A549 (cell line): ENCODE measurements around the gene HS6ST3. TPM values are rescaled to one million over a fixed set of nuclear protein-coding genes. Genes with fewer than 3 reads are reported as not detected.

Experiments
- ATAC-seq, 2 experiments: fragments of 200-7000 bp in 1 of 2; fragments of >200 bp in 1 of 2; cut with Nextera tagmentation in 1 of 2; cut with Tn5 transposase in 1 of 2; 3 replicates each; pipeline versions ENCODE4 v1.8.0 to v1.9.1; 2018 to 2020; ENCODE audit warnings: mild to moderate bottlenecking in 1 of 2, moderate library complexity in 1 of 2
- CTCF ChIA-PET: fragments of 300-600 bp; sonication (Branson Sonifier 250); formaldehyde crosslinking; extraction: SDS; loops from one replicate; lab custom pipeline; 2021; ENCODE audit warnings: antibody characterized with exemption, inconsistent platforms; lab: Yijun Ruan, JAX
- POLR2A ChIA-PET: fragments of 350-600 bp; formaldehyde crosslinking; extraction: SDS; loops from one replicate; lab custom pipeline; 2021; ENCODE audit warnings: antibody characterized with exemption, inconsistent platforms; lab: Yijun Ruan, JAX
- DNase-seq, 2 experiments: peaks; one replicate each; pipeline versions ENCODE4 v3.0.0 to v3.0.0-alpha.2; 2011 to 2016; ENCODE audit warnings: low read depth in 1 of 2, low spot score in 1 of 2
- FAIRE-seq: peaks from 2 replicates; lab custom pipeline; 2011; peaks lifted over from hg19 to GRCh38; lab: Jason Lieb, UNC
- H3K27ac ChIP-seq, 2 experiments: fragments of >200 bp; sonication (Bioruptor Twin); formaldehyde crosslinking; 3 replicates each; pipeline ENCODE4 v1.5.1; 2016 to 2017
- H3K4me1 ChIP-seq: fragments of >200 bp; sonication (Bioruptor Twin); formaldehyde crosslinking; 3 replicates; pipeline ENCODE4 v1.6.1; 2016
- H3K4me2 ChIP-seq: fragments of >200 bp; sonication (Bioruptor Twin); formaldehyde crosslinking; 3 replicates; pipeline ENCODE4 v1.6.1; 2016
- H3K4me3 ChIP-seq: fragments of >200 bp; sonication (Bioruptor Twin); formaldehyde crosslinking; 3 replicates; pipeline ENCODE4 v1.5.1; 2016
- H3K9me3 ChIP-seq: fragments of >200 bp; sonication (Bioruptor Twin); formaldehyde crosslinking; 3 replicates; pipeline ENCODE4 v1.6.1; 2016
- CEBPB ChIP-seq, 2 experiments: fragments of >200 bp in 1 of 2; sonication (Bioruptor Twin) in 1 of 2; formaldehyde crosslinking in 1 of 2; IDR thresholded peaks; 2 replicates each; pipeline ENCODE4 v1.6.1; 2012 to 2016
- EHMT2 ChIP-seq: fragments of 200-600 bp; sonication (generic); IDR thresholded peaks from 2 replicates; pipeline ENCODE4 v1.6.1; 2016; ENCODE audit warnings: antibody characterized with exemption, low read depth, mild to moderate bottlenecking, moderate library complexity
- FOSB ChIP-seq: fragments of 250-450 bp; sonication (Bioruptor Pico); IDR thresholded peaks from 2 replicates; pipeline ENCODE4 v1.5.0; 2020; ENCODE audit warnings: mild to moderate bottlenecking, moderate library complexity
- JUN ChIP-seq, 2 experiments: fragments of >200 bp; sonication (Bioruptor Twin); formaldehyde crosslinking; IDR thresholded peaks; 2 replicates in 1 of 2; 3 replicates in 1 of 2; pipeline ENCODE4 v1.6.1; 2016 to 2017
- MAFK ChIP-seq: fragments of 450-650 bp; IDR thresholded peaks from 2 replicates; pipeline ENCODE4 v1.6.1; 2014; ENCODE audit not compliant: partially characterized antibody
- NFE2L2 ChIP-seq: fragments of 150-350 bp; conservative IDR thresholded peaks from 2 replicates; pipeline ENCODE4 v1.6.1; 2014; ENCODE audit warnings: low read length
- NPAS2 ChIP-seq: fragments of 250-450 bp; sonication (Bioruptor Pico); IDR thresholded peaks from 2 replicates; pipeline ENCODE4 v1.8.0; 2022; ENCODE audit warnings: mild to moderate bottlenecking, moderate library complexity, borderline replicate concordance
- PHF8 ChIP-seq: fragments of 200-600 bp; sonication (generic); IDR thresholded peaks from 2 replicates; pipeline ENCODE4 v1.6.1; 2016; ENCODE audit warnings: low read depth, mild to moderate bottlenecking, antibody characterized with exemption, moderate library complexity, borderline replicate concordance
- RAD21 ChIP-seq, 2 experiments: fragments of >200 bp in 1 of 2; sonication (Bioruptor Twin) in 1 of 2; formaldehyde crosslinking in 1 of 2; IDR thresholded peaks in 1 of 2; conservative IDR thresholded peaks in 1 of 2; 2 replicates in 1 of 2; 3 replicates in 1 of 2; pipeline ENCODE4 v1.6.1; 2012 to 2018; ENCODE audit warnings: inconsistent platforms in 1 of 2
- RFX5 ChIP-seq: fragments of 450-650 bp; IDR thresholded peaks from 2 replicates; pipeline ENCODE4 v1.7.1; 2014; ENCODE audit warnings: antibody characterized with exemption, mild to moderate bottlenecking, moderate library complexity
- SMC3 ChIP-seq: fragments of >200 bp; sonication (Bioruptor Twin); formaldehyde crosslinking; IDR thresholded peaks from 3 replicates; pipeline ENCODE4 v1.6.1; 2018; ENCODE audit warnings: inconsistent platforms
- TFCP2L1 ChIP-seq: fragments of 250-450 bp; sonication (Bioruptor Pico); IDR thresholded peaks from 2 replicates; pipeline ENCODE4 v1.5.0; 2021; ENCODE audit warnings: mild to moderate bottlenecking
- TP53 ChIP-seq: fragments of 250-450 bp; sonication (Bioruptor Pico); IDR thresholded peaks from 2 replicates; pipeline ENCODE4 v1.5.0; 2021; ENCODE audit warnings: mild to moderate bottlenecking, moderate library complexity
- ZFP36 ChIP-seq: fragments of 450-650 bp; IDR thresholded peaks from 2 replicates; pipeline ENCODE4 v1.6.1; 2014; ENCODE audit warnings: borderline replicate concordance; ENCODE audit not compliant: partially characterized antibody
- WGBS: methylation state at CpG from one replicate; pipeline ENCODE4 v1.1.6; 2017; ENCODE audit errors: missing lambda C conversion rate; 5-methylcytosine and 5-hydroxymethylcytosine counted together
- polyA plus RNA-seq, 4 experiments: library from polyadenylated mRNA; depleted of rRNA in 3 of 4; stranded (reverse); fragments of >200 nt; fragmentation: RNase III in 1 of 4; extraction: RNeasy Plus Mini Kit Qiagen cat#74134 plus additional on column Dnase treatment in 1 of 4; gene quantifications; 2 replicates in 3 of 4; 3 replicates in 1 of 4; pipeline ENCODE4 v1.2.3, GENCODE V29; 2011 to 2017
- TF ChIP-seq, protein P1 (sequence below): IDR thresholded peaks from 2 replicates; pipeline ENCODE4 v1.6.1; 2012; ENCODE audit warnings: low read depth, borderline replicate concordance
- TF ChIP-seq, protein P2 (sequence below): fragments of 250-450 bp; sonication (Bioruptor Pico); IDR thresholded peaks from 2 replicates; pipeline ENCODE4 v1.5.0; 2020; ENCODE audit warnings: low read depth, mild to moderate bottlenecking, moderate library complexity
- TF ChIP-seq, protein P3 (sequence below): fragments of >200 bp; sonication (Bioruptor Twin); formaldehyde crosslinking; IDR thresholded peaks from 3 replicates; pipeline ENCODE4 v1.6.1; 2016
- TF ChIP-seq, protein P4 (sequence below): fragments of >200 bp; sonication (Bioruptor Twin); formaldehyde crosslinking; IDR thresholded peaks from 2 replicates; pipeline ENCODE4 v1.6.1; 2016

HS6ST3 gene
- polyA plus RNA-seq, 2 of the 4 experiments (the other 2 are of a cell fraction): not detected

- no peaks in the 10 kb centered on the region for H3K4me1 ChIP-seq
- H3K9me3 ChIP-seq: no peaks in the 10 kb centered on the region
- FAIRE-seq (no peak), DNase-seq (no peak), ATAC-seq (no peak)
- H3K4me3 ChIP-seq: no peak overlapping the region
- no peak overlapping the region for H3K27ac ChIP-seq
- 18% methylated on average over 2 of the region's 2 CpGs for WGBS
- POLR2A ChIA-PET: no interaction called here
- TF ChIP-seq TP53 (no peak), MAFK (no peak), FOSB (no peak), SMC3 (no peak), RAD21 (conservative IDR thresholded peaks at IDR 0.05 in 1 of 2, IDR thresholded peaks at IDR 0.05 in 1 of 2) (no peak), JUN (IDR thresholded peaks at IDR 0.05) (no peak), PHF8 (no peak), TFCP2L1 (no peak), NFE2L2 (no peak), NPAS2 (no peak), CEBPB (IDR thresholded peaks at IDR 0.05) (no peak), EHMT2 (no peak)
- TF ChIP-seq, protein P1, sequence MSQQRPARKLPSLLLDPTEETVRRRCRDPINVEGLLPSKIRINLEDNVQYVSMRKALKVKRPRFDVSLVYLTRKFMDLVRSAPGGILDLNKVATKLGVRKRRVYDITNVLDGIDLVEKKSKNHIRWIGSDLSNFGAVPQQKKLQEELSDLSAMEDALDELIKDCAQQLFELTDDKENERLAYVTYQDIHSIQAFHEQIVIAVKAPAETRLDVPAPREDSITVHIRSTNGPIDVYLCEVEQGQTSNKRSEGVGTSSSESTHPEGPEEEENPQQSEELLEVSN: no peak
- TF ChIP-seq, protein P2, sequence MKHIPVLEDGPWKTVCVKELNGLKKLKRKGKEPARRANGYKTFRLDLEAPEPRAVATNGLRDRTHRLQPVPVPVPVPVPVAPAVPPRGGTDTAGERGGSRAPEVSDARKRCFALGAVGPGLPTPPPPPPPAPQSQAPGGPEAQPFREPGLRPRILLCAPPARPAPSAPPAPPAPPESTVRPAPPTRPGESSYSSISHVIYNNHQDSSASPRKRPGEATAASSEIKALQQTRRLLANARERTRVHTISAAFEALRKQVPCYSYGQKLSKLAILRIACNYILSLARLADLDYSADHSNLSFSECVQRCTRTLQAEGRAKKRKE (CRISPR knock-in tag): no peak
- CTCF ChIA-PET: no interaction called here
- H3K4me2 ChIP-seq: no peak overlapping the region
Observed at GRCh38 chr13:96460609-96461008, 370.7 kb downstream of the HS6ST3 start.

DNA sequence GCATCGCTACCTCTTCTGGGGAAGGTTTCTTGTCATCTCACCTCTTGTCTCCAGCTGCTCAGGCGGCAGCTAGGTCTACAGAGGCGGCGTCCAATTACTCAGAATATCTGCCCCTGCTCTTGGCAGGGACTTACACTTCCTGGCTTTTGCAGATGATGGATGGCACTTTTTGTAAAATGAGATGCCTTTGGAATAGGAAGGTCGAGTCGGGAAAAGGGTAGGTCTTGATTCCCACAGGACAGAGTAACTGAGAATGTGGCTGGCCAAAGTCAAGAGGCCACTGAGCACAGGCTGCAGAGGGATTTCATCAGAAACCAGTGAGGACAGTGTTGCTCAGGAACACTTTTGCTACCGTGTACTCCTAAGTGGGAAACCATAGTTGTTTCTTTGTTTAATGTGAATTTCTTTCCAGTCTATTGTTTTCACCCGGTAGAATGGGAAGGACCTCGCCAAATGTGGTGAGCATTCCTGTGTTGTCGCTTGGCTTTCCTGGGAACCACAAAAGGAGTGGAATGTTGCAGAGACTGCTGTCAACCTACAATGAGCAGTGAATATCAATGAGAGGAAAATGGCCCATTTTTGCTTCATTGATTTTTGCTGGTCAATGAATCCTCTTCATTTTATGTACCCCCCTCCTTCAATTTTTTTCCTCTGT lies 383.7 kb downstream of the HS6ST3 start:
- no peak overlapping the region for H3K27ac ChIP-seq
- H3K4me2 ChIP-seq: no peak overlapping the region
- no peak overlapping the region for H3K4me3 ChIP-seq
- TF ChIP-seq RAD21 (conservative IDR thresholded peaks at IDR 0.05 in 1 of 2, IDR thresholded peaks at IDR 0.05 in 1 of 2) (no peak), ZFP36 (no peak), RFX5 (no peak)
- TF ChIP-seq, protein P3, sequence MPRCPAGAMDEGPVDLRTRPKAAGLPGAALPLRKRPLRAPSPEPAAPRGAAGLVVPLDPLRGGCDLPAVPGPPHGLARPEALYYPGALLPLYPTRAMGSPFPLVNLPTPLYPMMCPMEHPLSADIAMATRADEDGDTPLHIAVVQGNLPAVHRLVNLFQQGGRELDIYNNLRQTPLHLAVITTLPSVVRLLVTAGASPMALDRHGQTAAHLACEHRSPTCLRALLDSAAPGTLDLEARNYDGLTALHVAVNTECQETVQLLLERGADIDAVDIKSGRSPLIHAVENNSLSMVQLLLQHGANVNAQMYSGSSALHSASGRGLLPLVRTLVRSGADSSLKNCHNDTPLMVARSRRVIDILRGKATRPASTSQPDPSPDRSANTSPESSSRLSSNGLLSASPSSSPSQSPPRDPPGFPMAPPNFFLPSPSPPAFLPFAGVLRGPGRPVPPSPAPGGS: no peak
- TF ChIP-seq, protein P4, sequence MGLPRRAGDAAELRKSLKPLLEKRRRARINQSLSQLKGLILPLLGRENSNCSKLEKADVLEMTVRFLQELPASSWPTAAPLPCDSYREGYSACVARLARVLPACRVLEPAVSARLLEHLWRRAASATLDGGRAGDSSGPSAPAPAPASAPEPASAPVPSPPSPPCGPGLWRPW: no peak
- TF ChIP-seq, all 56 proteins: peak for 0
- DNase-seq (no peak), FAIRE-seq (no peak), ATAC-seq (no peak)
- Histone ChIP-seq H3K9me3 (no peaks in the 10 kb centered on the region), H3K4me1 (no peaks in the 10 kb centered on the region)
- ChIA-PET CTCF (interaction anchor here (0.7 kb wide), 1 partner anchor 12 kb away, joined by 3 read pairs; no protein-coding TSS in a partner anchor), POLR2A (no interaction called here)
- WGBS: 18% methylated on average over 10 of the region's 10 CpGs

DNA sequence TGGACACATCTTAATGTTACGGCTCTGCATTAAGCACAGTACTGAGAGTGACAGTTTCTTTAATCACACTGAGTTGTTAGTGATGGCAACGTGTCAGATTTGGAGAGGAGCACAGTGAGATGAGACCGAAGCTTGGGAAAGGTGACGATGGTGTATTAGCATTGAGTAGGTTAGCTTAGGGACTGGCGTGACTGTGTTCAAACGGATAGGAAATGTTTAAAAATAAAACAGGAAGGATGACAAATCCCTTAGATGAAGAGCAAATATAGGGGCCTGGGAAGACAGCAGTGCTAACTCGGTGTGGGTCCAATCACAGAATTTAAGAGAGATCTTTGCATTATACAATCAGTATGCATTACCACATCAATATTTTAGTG lies 384.3 kb downstream of the HS6ST3 start:
- H3K9me3 ChIP-seq: no peaks in the 10 kb centered on the region
- WGBS: 32% methylated on average over 7 of the region's 7 CpGs
- FAIRE-seq (no peak), DNase-seq (no peak), ATAC-seq (no peak)
- CTCF ChIA-PET: no interaction called here
- POLR2A ChIA-PET: no interaction called here
- H3K27ac ChIP-seq: no peak overlapping the region
- H3K4me1 ChIP-seq: no peaks in the 10 kb centered on the region
- no peak overlapping the region for H3K4me2 ChIP-seq
- TF ChIP-seq RAD21 (conservative IDR thresholded peaks at IDR 0.05 in 1 of 2, IDR thresholded peaks at IDR 0.05 in 1 of 2): no peak
- no peak for TF ChIP-seq FOSB
- H3K4me3 ChIP-seq: no peak overlapping the region
